ENCODE data around the gene MS4A8. TPM values are rescaled to one million over a fixed set of nuclear protein-coding genes. Genes with fewer than 3 reads are reported as not detected.

The MS4A8 gene
- total and polyA plus RNA-seq, 2 of the 4 experiments (the other 2 are of a cell fraction): not detected

- intact Hi-C loops (cut with micrococcal nuclease): no loop called here
- no peaks in the 10 kb centered on the region for H3K4me1 ChIP-seq (ENCODE audit: control insufficient read depth, insufficient read depth, low read length)
- H2AFZ ChIP-seq (replicated peaks; ENCODE audit: low read length, poor library complexity): no peak overlapping the region
- no peak overlapping the region for H3K4me3 ChIP-seq (ENCODE audit: insufficient read depth, low read depth, low read length)
- BruUV-seq (replicated peaks): no TSS peak
- TF ChIP-seq POLR2A (IDR thresholded peaks at IDR 0.05; ENCODE audit: low read depth, low read length) (no peak), USF2 (IDR thresholded peaks at IDR 0.05; ENCODE audit: low read depth, low read length) (no peak), NFE2L2 (IDR thresholded peaks at IDR 0.05; ENCODE audit: low read depth, low read length) (no peak), MAFK (IDR thresholded peaks at IDR 0.05; ENCODE audit: low read depth, low read length) (no peak), RCOR1 (IDR thresholded peaks at IDR 0.05; ENCODE audit: insufficient replicate concordance, low read length) (no peak), RAD21 (IDR thresholded peaks at IDR 0.05; ENCODE audit: low read length) (no peak), CHD1 (IDR thresholded peaks at IDR 0.05; ENCODE audit: low read depth, low read length) (no peak), MAZ (IDR thresholded peaks at IDR 0.05; ENCODE audit: borderline replicate concordance, low read depth, low read length) (no peak), CEBPB (IDR thresholded peaks at IDR 0.05; ENCODE audit: low read depth, low read length) (no peak), SMC3 (IDR thresholded peaks at IDR 0.05; ENCODE audit: low read depth, low read length) (no peak), CTCF (conservative IDR thresholded peaks at IDR 0.05; ENCODE audit: low read depth, low read length) (no peak), FOS (IDR thresholded peaks at IDR 0.05; ENCODE audit: low read depth, low read length) (no peak), BHLHE40 (IDR thresholded peaks at IDR 0.05; ENCODE audit: low read depth, low read length) (no peak), ELK1 (IDR thresholded peaks at IDR 0.05; ENCODE audit: borderline replicate concordance, low read depth, low read length) (no peak), RFX5 (IDR thresholded peaks at IDR 0.05; ENCODE audit: low read depth, low read length) (no peak), MXI1 (IDR thresholded peaks at IDR 0.05; ENCODE audit: borderline replicate concordance, low read depth, low read length) (no peak)
- ATAC-seq (ENCODE audit: low read depth) (no peak), DNase-seq (no peak)
- H2BK120ac ChIP-seq (ENCODE audit: low read depth, low read length): no peak overlapping the region
- no peak overlapping the region for H4K5ac ChIP-seq (ENCODE audit: low read depth, low read length)
- dilution Hi-C loops (cut with HindIII; ENCODE audit: low sequenced_read_pairs, unreplicated experiment): no loop called here
- no peak overlapping the region for H3K18ac ChIP-seq (ENCODE audit: low read depth, low read length)
- H4K91ac ChIP-seq (ENCODE audit: insufficient read depth, low read depth, low read length): no peak overlapping the region
- no peak overlapping the region for H3K9ac ChIP-seq (ENCODE audit: low read depth, low read length)
- H2AK5ac ChIP-seq (ENCODE audit: low read depth, low read length): no peak overlapping the region
- H3K4ac ChIP-seq (ENCODE audit: low read depth, low read length): no peak overlapping the region
- ChIA-PET POLR2A (ENCODE audit: unreplicated experiment) (no interaction called here), CTCF (no interaction called here)
- no peaks in the 10 kb centered on the region for H3K27me3 ChIP-seq (ENCODE audit: control insufficient read depth, insufficient read depth, low read length)
- H3K9me3 ChIP-seq (ENCODE audit: control insufficient read depth, insufficient read depth, low read length): 0 out of 2 replicates have a peak, but pooled peaks cover 2% of the 10 kb centered on the region
- no peaks in the 10 kb centered on the region for H4K20me1 ChIP-seq (ENCODE audit: insufficient read depth, low read length)
- H2BK5ac ChIP-seq (ENCODE audit: low read depth, low read length, poor library complexity, severe bottlenecking): no peak overlapping the region
- H2AK9ac ChIP-seq (replicated peaks; ENCODE audit: low read depth, low read length, poor library complexity): no peak overlapping the region
- H3K14ac ChIP-seq (replicated peaks; ENCODE audit: low read depth, low read length): no peak overlapping the region
- WGBS, 2 experiments (ENCODE audit: extremely low coverage in 2 of 2, insufficient read length in 1 of 2): no CpG with 5 or more reads among the region's 5 CpGs
- no peaks in the 10 kb centered on the region for H3K79me1 ChIP-seq (ENCODE audit: low read depth in 1 of 2, low read length in 2 of 2)
- H4K8ac ChIP-seq (ENCODE audit: low read depth in 2 of 2, low read length in 2 of 2): no peak overlapping the region
- no peaks in the 10 kb centered on the region for H3K36me3 ChIP-seq (ENCODE audit: control insufficient read depth, insufficient read depth, low read length)
- H2BK20ac ChIP-seq (ENCODE audit: low read depth, low read length): no peak overlapping the region
- no peak overlapping the region for H2BK15ac ChIP-seq (ENCODE audit: low read depth, low read length)
- H3K4me2 ChIP-seq (ENCODE audit: low read depth, low read length): no peak overlapping the region
- no peak overlapping the region for H3K27ac ChIP-seq (ENCODE audit: insufficient read depth, low read length)
- in situ Hi-C loops (cut with MboI; ENCODE audit: low sequenced_read_pairs): no loop called here
- H3K9me1 ChIP-seq (ENCODE audit: insufficient read depth, low read length): no peaks in the 10 kb centered on the region
- no peak overlapping the region for H3K56ac ChIP-seq (ENCODE audit: extremely low read depth, insufficient read depth, low read length)
- H3K23ac ChIP-seq (ENCODE audit: low read depth, low read length): no peak overlapping the region
These were observed 44.7 kb downstream of the MS4A8 start for GRCh38 chr11:60744114-60744513.

All from IMR-90 (cell line).